Fibroblast of mammary gland (primary cell): Measurements from ENCODE around the gene ANKH.
"Not testable (repeated sequence)": the region's sequence is repeated elsewhere in the genome, so short reads cannot be mapped to it uniquely, and the experiment has no call there.

Source experiments
- DNase-seq: peaks from one replicate; pipeline ENCODE4 v3.0.0-alpha.2; 2010; ENCODE audit warnings: low read depth
- H3K4me3 ChIP-seq: 2 replicates; pipeline ENCODE4 v1.5.1; 2011; ENCODE audit warnings: low read depth, mild to moderate bottlenecking, low read length, moderate library complexity; ENCODE audit not compliant: control insufficient read depth
- TF ChIP-seq, protein P1 (sequence below): conservative IDR thresholded peaks from 2 replicates; pipeline ENCODE4 v1.5.1; 2011; ENCODE audit warnings: low read depth, low read length, inconsistent platforms; ENCODE audit not compliant: control insufficient read depth, insufficient read depth

The ANKH gene

DNA sequence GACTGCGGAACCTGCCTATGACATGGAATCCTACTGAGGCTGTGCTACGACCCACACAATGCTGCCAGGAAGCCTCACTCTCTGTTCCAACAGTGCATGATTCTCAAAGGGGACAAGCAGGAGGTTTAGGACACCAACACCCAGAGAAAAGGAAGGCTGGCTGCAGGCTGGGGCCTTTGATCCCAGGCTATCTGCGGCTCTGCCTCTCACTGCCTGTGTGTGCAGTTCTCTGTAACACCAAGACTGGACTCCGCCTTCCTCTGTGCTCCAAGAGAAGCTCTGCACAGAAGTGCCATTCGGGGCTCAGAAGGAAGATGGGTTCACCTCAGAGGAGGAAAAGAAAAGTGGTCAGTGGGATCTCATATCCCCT, 20.5 kb downstream of the ANKH start:
- no peak for DNase-seq
- TF ChIP-seq, protein P1, sequence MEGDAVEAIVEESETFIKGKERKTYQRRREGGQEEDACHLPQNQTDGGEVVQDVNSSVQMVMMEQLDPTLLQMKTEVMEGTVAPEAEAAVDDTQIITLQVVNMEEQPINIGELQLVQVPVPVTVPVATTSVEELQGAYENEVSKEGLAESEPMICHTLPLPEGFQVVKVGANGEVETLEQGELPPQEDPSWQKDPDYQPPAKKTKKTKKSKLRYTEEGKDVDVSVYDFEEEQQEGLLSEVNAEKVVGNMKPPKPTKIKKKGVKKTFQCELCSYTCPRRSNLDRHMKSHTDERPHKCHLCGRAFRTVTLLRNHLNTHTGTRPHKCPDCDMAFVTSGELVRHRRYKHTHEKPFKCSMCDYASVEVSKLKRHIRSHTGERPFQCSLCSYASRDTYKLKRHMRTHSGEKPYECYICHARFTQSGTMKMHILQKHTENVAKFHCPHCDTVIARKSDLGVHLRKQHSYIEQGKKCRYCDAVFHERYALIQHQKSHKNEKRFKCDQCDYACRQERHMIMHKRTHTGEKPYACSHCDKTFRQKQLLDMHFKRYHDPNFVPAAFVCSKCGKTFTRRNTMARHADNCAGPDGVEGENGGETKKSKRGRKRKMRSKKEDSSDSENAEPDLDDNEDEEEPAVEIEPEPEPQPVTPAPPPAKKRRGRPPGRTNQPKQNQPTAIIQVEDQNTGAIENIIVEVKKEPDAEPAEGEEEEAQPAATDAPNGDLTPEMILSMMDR, result no peak
- H3K4me3 ChIP-seq, result no peak overlapping the region

GRCh38 chr5:14850419-14851049, 21.0 kb downstream of the ANKH start:
- DNase-seq, result no peak
- TF ChIP-seq, protein P1, result no peak
- no peak overlapping the region for H3K4me3 ChIP-seq

DNA sequence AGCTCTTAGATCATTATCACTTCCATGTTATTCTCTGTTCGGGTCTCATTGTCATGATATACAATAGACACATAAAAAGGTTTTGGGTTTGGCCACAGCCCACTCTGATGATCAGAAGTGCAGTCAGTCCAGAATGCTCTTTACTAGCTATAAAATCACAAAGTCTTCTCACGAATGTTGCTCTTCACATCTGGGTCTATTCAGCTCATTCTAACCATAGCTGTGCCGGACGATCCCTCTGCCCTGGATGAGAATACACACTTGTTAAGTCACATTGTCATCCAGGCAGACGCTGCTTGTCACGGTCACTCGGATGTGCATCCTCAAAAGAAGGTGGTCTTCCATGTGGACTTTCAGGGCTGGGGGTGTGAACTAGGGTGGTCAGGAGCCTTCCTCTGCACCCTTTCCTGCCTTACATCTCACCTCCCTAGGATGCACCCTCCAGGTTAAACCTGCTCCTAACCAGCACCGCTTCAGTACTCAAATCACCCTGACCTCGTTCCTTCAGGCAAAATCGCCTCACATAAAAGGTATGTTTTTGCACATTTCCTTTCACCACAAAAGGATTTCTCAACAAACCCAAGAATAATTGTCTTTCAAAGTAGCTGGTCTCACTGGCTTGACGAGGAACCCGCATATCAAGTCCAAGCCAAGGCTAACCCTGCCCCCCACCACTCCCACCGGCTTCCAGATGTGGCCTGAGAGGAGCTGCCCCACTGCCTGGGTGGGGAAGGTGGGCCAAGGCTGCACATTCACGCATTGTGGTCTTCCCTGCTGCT, 21.9 kb downstream of the ANKH start:
- TF ChIP-seq, protein P1, result no peak
- no peak for DNase-seq
- no peak overlapping the region for H3K4me3 ChIP-seq

DNA sequence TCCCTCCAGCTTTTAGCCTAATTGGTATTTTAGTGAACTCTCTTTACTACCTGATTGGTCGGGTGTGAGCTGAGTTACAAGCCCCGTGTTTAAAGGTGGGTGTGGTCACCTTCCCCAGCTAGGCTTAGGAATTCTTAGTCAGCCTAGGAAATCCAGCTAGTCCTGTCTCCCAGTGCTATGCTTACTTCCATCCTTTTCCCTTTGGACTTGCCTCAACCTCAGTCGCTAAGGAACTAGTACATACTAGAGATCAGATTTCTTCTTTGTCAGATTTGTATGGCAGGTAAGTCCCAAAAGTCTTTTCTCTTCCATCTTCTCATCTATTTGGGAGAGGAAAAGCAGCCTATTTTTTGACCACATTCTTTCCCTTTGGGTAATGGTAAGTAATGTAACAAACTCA, 22.6 kb downstream of the ANKH start:
- not testable (repeated sequence) for H3K4me3 ChIP-seq, DNase-seq

DNA sequence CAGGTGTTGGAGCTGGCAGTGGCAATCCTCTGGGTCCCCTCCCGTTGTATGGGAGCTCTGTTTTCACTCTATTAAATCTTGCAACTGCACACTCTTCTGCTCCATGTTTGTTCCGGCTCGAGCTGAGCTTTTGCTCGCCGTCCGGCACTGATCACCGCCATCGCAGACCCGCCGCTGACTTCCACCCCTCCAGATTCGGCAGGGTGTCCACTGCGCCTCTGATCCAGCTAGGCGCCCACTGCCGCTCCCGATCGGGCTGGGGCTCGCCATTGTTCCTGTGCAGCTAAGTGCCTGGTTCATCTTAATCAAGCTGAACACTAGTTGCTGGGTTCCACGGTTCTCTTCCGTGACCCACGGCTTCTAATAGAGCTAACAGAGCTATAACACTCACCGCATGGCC, 23.2 kb downstream of the ANKH start:
- no peak for DNase-seq
- TF ChIP-seq, protein P1, result no peak
- H3K4me3 ChIP-seq, result no peak overlapping the region

GRCh38 chr5:14847471-14847870, 24.1 kb downstream of the ANKH start:
- TF ChIP-seq, protein P1, result no peak
- no peak overlapping the region for H3K4me3 ChIP-seq
- DNase-seq, result no peak

GRCh38 chr5:14842117-14842516, 29.5 kb downstream of the ANKH start:
- H3K4me3 ChIP-seq, result no peak overlapping the region
- TF ChIP-seq, protein P1, result no peak
- no peak for DNase-seq
